Measurements from ENCODE around the gene BRIP1.
"Not testable (repeated sequence)": the region's sequence is repeated elsewhere in the genome, so short reads cannot be mapped to it uniquely, and the experiment has no call there.

The BRIP1 gene

DNA sequence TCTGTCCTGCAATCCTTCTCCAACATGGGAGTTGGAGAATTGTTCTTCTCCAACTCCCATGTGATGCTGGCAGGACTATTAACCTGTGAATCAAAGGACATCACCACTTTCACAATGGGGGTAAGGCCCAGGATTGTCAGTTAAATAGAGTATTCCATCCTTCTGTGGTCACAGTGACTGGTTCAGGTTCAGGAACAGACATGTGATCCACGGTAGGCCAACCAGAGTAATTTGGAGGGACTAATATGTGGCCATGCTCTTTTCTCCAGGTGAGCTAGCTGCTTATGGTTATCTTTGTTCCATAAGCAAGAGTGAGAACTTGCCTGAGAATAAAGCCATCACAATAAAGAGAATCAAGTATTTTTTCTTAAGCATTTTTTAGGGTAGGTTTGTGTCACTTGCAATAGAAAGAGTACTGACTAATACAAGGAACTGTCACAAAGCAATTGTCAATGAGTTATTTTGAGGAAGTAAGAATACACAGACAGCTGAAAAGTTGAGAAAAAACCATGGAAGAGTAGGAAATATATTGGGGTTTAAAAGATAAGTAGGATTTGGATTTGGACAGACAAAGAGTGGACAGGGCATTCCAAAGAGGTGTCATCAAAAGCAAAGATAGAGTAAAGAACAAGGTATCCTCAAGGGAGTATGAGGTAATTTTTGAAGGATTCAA lies 63.4 kb downstream of the BRIP1 start:
- DNase-seq (ENCODE audit: low spot score): no peak

DNA sequence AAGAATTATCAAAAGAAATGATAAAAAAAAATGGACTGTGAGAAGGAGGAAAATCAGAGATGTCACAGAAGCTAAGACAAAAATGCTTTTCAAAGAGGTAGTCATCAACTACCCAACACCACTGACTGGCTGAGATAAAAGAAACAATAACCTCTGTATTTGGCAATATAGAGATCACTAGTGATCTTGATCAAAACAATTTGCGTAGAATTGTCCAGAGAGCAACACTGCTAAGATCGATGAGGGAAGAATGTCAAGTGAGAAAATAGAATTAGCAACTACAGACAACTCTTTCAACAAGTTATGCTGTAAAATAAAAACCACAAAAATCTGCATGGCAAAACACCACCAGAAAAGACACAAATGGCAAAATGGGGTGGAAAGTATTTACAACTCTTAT lies 66.0 kb downstream of the BRIP1 start:
- no peak for DNase-seq (ENCODE audit: low spot score)

DNA sequence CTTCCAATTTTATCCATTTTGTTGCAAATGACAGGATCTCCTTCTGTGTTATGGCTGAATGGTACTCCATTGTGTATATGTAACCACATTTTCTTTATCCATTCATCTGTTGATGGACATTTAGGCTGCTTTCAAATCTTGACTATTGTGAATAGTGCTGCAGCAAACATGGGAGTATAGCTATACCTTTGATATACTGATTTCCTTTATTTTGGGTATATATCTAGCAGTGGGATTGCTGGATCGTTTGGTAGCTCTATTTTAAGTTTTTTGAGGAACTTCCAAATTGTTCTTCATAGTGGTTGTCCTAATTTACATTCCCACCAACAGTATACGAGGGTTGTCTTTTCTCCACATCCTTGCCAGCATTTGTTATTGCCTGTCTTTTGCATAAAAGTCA lies 67.8 kb downstream of the BRIP1 start:
- no peak for DNase-seq (ENCODE audit: low spot score)

DNA sequence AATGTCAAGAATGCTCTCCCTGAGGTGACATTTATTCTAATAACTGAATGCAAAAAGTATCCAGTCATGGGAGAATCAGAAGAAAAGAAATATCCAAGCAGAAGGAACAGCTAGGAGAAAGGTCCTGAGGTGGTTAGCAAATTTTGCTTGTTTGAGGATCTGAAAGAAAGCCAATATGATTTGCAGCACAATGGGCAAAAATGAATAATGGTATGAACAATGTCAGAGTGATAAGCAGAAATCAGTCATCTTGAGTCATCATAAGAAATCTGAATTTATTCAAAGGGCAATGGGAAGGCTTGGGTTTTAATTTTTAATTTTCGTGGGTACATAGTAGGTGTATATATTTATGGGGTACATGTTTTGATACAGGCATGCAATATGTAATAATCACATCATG lies 68.5 kb downstream of the BRIP1 start:
- DNase-seq (ENCODE audit: low spot score): no peak

DNA sequence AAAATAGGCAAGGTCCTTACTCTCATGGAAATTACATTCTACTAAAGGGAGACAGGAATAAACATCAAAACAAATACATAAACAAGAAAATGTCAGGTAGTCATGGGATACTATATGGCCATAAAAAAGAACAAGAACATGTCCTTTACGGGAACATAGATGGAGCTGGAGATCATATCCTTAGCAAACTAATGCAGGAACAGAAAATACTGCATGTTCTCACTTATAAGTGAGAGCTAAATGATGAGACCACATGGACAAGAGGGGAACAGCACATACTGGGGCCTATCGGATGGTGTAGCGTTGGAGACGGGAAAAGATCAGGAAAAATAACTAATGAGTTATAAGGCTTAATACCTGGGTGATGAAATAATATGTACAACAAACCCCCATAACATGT lies 69.1 kb downstream of the BRIP1 start:
- DNase-seq (ENCODE audit: low spot score): no peak

DNA sequence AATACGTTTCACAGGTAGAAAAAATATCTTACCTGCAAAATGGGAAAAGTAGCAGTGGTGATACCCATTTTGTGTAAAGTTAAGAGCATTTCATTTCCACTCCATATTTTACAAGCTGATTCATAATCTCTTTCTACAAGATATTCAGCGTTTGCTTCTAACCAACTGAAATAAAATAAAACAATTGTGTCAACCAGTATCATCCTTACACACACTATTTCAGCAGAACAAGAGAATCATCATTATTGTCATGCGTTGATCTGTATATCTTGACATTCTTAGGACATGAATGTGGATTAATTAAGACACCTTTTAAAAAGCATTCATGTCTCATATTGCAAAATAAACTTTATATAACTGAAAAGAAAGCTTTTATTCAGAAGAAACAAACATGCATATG lies 69.8 kb downstream of the BRIP1 start:
- no peak for DNase-seq (ENCODE audit: low spot score)

DNA sequence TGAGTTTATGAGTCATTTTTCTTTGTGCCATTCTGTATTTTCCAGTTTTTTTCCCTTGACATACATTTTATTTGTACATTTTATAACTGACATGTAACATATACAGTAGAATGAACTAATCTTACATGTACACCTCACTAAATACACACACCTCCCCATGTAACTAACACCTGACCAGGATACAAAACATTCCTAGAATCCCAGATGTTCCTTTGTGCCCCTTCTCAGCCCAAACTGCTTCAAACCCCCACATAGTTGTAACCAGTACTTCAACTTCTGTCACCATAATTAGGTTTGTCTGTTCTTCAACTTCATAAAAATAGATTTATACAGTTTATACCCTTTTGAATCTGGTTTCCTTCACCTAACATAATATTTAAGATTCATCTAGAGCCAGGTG lies 73.5 kb downstream of the BRIP1 start:
- no peak for DNase-seq (ENCODE audit: low spot score)

DNA sequence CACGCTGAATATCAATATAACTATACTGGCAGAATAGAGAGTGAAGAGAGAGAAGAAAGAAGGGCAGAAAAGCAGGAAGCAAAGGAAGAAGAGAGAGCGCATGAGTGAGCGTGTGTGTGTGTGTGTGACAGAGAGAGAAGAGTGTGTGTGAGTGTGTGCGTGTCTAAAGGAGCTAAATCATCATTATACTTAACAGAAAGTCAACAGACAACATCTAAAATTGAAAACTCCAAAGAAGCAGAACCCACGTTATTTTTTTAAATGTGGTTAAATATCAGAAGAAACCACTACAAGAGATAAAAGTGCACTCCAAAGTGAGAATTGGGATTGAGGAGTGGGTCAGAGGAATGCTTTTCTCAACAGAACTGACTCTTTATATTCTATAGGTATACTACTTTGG lies 77.2 kb downstream of the BRIP1 start:
- DNase-seq (ENCODE audit: low spot score): no peak

DNA sequence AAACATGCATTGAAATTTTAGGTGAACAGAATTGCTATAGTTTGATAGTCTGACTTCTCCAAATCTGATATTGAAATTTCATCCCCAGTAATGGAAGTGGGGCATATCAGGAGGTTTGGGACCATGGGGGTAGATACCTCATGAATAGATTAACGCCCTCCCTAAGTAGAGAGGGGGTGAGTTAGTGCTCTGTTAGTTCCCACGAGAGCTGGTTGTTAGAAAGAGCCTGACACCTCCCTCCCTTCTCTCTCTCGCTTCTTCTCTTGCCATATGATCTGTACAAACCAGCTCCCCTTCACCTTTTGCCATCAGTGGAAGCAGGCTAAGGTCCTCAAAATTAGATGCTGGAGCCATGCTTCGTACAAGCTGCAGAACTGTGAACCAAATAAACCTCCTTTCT lies 78.8 kb downstream of the BRIP1 start:
- no peak for DNase-seq (ENCODE audit: low spot score)

DNA sequence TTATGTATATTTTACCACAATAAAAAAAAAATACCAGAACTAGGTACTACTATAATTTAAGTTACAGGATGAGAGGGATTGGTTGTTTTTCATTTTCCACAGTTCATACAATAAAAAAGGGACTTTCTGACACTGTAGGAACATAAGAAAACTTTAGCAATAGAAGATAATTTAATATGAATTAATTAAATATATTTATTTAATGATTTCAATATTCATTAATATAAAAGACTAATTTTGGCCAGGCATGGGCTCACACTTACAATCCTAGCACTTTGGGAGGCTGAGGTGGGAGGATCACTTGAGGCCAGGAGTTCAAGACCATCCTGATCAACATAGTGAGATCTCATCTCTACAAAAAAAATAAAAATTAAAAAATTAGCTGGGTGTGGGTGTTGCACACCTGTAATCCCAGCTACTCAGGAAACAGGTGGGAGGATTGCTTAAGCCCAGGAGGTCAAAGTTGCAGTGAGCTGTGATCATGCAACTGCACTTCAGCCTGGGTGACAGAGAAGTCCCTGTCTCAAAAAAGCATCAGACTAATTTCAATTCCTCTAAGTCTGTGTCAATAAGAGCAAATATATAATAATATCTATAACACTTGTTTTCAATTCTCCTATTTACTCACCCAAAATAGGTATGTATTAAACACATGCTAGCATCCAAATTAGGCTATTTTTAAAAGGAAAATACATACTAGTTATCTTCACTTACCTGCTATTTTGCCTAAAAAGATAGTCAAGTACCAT lies 79.6 kb downstream of the BRIP1 start:
- no peak for DNase-seq (ENCODE audit: low spot score)

DNA sequence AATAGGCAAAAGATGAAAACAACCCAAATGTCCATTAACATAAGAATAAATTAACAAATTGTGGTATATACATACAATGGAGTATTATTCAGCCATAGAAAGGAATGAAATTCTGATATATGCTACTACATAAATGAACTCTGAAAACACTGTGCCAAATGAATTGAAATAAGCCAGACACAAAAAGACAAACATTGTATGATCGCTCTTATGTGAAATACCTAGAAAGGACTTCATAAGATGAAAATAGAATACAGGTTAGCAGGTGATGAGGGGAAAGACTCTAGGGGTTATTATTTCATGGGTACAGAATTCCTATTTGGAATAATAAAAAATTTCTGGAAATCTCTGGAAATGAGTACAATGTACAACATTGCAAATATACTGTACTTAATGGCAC lies 80.2 kb downstream of the BRIP1 start:
- DNase-seq (ENCODE audit: low spot score): no peak

DNA sequence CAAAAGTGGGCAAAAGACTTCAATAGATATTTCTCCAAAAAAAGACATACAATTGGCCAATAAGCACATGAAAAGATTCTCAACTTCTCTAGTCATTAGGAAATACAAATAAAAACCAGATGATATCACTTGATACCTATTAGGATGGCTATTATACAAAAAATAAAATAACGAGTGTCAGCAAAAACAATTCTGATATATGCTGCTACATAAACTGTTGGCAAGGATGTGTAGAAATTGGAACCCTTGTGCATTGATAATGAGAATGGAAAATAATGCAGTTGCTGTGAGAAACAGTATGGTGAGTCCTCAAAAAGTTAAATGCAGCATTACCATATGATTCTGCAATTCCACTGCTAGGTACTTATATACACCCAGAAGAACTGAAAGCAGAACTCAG lies 80.6 kb downstream of the BRIP1 start:
- DNase-seq (ENCODE audit: low spot score): no peak

DNA sequence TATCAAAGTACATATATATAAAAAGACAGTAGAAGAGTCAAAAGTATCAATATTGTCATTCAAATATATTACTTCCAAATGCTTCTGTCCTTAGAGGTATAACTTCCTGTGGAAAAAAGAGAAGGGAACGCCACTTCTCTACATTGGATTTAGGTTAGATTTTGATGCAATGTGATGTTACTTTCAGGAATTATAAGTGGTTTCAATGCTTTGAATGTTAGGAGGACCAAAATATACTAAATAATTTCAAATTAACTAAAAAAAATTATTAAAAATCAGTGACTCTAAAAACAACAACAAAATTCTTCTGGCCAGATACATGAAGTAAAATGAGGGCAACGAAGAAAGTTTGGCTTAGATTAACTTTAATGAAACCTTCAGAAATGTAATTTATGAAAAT lies 88.0 kb downstream of the BRIP1 start:
- no peak for DNase-seq (ENCODE audit: low spot score)

DNA sequence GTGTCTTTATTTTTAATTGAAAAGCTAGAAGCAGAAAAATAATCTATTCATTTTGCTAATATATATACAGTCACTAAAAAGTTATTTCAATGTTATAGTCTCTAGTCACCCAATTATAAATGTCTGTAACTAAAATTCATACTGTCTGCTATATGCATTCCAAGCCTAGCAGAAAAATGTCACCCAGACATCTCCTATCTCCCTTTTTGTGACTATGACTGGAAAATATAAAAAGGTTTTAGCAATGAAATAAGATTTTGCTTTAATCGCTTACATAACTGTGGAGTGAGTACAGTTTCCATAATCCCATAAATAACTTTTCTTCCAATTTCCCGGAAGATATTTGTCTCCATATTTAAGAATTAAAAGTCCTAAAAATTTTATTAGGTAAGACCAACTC lies 88.6 kb downstream of the BRIP1 start:
- no peak for DNase-seq (ENCODE audit: low spot score)

DNA sequence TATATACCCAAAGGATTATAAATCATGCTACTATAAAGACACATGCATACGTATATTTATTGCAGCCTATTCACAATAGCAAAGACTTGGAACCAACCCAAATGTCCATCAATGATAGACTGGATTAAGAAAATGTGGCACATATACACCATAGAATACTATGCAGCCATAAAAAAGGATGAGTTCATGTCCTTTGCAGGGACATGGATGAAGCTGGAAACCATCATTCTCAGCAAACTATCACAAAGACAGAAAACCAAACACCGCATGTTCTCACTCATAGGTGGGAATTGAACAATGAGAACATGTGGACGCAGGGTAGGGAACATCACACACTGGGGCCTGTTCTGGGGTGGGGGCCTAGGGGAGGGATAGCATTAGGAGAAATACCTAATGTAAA lies 89.2 kb downstream of the BRIP1 start:
- not testable (repeated sequence) for DNase-seq (ENCODE audit: low spot score)

DNA sequence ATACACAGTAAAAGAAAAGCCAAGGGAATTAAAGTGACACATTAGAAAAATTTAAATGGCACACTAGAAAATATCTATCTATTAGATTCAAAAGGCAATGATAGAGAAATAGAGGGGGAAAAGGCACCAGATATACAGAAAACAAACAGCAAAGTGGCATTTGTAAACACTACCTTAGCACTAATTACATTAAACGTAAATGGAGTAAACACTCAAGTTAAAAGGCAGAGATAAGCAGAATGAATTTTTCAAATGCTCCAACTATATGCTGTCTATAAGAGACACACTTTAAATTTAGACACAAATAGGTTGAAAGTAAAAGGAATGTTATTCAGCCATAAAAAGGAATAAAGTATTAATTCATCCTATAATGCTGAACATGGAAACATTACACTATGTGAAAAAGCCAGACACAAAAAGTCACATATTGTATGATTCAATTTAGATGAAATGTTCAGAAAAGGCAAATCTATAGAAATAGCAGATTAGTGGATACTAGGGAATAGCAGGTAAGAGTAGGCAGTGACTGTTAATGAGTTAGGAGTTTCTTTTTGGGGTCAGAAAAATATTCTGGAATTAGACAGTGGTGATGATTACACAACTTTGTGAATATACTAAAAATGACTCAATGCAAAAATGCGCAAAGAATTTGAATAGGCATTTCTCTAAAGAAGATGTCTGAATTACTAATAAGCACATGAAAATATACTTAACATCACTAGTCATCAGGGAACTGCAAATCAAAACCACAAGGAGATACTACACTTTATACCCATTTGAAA lies 92.4 kb downstream of the BRIP1 start:
- DNase-seq (ENCODE audit: low spot score): no peak

DNA sequence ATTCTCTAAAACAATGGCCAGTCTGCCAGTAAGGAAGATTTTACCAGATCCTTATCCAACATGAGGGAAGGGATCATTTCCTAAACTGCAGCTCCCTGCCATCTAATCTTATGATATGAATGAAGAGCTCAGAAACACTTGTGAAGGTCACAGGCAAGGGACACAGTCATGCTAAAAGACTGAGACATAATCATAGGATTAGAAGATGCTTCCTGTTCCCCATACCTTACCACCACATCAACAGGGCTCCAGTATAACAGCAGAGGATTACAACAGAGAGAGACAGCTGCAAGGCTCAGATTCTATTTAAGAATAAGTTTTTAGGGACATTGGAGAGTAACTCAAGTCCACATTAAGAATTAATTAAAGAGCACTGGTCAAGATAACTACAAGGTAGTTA lies 93.3 kb downstream of the BRIP1 start:
- DNase-seq (ENCODE audit: low spot score): no peak

DNA sequence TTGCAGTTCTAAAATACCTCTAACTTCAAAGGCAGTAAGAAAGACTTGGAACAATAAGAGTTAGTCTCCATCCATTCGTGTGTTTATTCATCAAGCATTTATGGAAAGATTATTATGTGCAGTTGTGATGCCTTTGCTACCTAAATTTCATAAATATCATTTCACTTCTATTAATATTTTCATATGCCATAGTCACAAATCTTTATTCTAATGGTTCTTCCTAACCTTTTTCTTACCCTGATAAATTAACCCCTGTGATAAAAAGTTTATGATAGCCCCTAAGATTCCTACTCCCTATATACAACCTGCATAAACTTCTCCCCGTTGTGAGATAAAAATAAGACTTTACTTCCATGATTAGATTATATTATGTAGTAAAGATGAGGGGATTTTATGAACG lies 94.9 kb downstream of the BRIP1 start:
- DNase-seq (ENCODE audit: low spot score): no peak

DNA sequence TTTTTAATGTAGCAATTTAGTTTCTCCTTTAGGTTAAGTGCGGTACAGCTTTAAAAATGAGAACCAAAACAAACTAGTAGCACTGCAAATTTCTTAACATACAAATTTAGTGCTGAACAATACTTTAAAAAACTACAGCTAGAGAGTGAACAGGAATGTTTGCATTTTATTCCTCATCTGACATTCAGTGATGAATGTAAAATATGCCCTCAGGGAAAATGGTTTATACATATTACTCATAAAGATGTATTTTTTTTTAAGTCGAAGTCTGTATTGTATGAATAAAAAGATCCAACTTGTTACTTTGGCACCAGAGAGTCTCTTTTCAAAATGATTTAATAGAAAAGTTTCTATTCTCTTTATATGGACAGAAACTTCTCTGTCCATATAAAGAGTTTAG lies 96.8 kb downstream of the BRIP1 start:
- no peak for DNase-seq (ENCODE audit: low spot score)

DNA sequence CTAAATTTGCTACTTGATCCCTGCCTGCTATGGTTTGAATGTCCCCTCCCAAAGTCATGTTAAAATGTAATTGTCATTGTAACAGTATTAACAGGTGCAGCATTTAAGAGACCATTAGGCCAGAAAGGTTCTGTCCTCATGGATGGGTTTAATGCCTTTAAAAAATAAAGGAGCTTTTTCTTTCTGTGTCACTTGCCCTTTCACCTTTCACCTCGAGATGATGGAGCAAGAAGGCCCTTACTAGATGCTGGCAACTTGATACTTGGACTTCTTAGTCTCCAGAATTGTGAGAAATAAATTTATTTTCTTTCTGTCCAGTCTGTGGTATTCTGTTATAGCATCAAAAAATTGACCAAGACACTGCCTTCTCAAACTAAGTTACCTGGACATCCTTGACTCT lies 98.5 kb downstream of the BRIP1 start:
- no peak for DNase-seq (ENCODE audit: low spot score)

DNA sequence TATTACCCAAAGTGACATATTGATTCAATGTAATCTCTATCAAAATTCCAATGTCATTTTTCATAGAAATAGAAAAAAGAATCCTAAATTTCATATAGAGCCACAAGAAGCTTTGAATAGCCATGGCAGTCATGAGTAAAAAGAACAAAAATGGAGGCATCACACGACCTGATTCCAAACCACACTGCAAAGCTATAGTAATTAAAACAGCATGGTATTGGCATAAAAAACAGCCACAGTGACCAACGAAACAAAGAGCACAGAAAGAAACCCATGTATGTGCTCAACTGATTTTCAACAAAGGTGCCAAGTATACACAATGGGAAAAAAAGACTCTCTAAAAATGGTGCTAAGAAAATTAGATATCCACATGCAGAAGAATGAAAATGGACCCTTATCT lies 101.5 kb downstream of the BRIP1 start:
- no peak for DNase-seq (ENCODE audit: low spot score)

DNA sequence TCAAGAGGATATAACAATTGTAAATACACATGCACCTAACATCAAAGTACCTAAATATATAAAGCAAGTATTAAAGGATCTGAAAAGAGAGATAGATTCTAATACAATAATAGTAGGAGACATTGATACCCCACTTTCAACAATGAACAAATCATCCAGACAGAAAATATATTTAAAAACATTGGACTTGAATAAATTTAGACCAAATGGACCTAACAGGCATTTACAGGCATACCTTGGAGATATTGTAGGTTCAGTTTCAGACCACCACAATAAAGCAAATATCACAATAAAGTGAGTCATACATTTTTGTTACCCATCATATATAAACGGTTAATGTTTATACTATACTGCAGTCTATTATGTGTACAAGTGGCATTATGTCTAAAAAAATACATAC lies 104.0 kb downstream of the BRIP1 start:
- no peak for DNase-seq (ENCODE audit: low spot score)

DNA sequence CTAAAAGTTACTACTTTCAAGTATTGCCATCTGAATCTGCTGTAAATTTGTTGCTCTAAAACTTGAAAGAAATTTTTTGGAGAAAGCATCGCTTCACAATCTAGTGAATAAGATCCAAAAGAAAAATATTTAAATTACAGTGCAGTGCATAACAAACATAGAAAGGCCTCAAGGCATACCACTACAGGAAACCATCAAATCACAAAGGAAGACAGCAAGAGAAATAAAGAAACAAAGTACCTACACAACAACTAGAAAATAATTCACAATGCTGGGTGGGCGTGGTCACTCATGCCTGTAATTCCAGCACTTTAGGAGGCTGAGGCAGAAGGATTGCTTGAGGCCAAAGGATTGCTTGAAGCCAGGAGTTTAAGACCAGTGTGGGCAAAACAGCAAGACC lies 104.9 kb downstream of the BRIP1 start:
- no peak for DNase-seq (ENCODE audit: low spot score)

Measured in iPS-NIHi11 (cell line).